GM21717 (cell line): ENCODE results near the gene BCAR3.
"Not testable (repeated sequence)": the region's sequence is repeated elsewhere in the genome, so short reads cannot be mapped to it uniquely, and the experiment has no call there.

Experiments used
- ATAC-seq: cut with Tn5 transposase; IDR thresholded peaks from one replicate; pipeline ENCODE4 v1.9.1; 2021; ENCODE audit warnings: mild to moderate bottlenecking, moderate library complexity; ENCODE audit not compliant: unreplicated experiment

Gene BCAR3

DNA sequence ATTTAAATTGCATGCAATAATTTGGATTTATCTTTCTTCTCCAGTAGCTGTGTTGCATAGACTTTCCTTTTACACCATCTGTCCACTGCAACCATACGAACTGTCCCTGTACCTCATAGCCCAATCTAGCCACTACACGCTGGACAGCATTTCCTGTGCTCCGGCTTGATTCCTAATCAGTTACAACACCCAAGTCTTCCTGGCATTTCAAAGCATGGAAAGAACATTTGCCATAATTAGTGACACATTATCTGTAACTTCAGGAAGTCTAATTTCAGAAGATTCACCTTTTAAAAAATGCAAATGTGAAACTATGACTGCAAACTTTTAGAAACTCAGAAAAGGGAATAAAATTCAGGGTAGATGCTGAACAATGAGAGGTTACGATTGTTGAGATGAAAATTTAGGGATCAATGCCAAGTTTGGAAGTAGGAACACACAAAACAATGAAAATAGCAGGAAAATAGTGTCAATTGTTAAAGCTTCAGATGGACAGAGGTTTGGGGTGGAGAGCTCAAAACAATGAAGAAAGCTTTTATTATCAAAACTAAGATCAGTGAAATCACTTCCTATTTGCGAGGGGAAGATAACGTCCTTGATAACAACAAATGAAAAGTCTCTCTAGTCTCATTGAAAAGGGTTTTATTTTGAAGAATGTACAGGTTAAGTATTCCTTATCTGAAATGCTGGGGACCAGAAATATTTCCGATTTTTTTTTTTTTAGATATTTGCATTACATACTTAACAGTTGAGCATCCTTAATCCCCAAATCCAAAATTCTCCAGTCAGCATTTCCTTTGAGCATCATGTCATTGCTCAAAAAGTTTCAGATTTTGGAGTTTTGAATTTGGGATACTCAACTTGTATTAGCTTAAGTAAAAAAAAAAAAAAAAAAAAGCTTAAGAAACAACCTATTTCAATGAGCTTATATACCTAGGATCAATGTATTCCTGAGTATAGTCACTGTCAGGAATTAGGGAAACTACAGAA is 126.5 kb downstream of the BCAR3 start:
- no peak for ATAC-seq

DNA sequence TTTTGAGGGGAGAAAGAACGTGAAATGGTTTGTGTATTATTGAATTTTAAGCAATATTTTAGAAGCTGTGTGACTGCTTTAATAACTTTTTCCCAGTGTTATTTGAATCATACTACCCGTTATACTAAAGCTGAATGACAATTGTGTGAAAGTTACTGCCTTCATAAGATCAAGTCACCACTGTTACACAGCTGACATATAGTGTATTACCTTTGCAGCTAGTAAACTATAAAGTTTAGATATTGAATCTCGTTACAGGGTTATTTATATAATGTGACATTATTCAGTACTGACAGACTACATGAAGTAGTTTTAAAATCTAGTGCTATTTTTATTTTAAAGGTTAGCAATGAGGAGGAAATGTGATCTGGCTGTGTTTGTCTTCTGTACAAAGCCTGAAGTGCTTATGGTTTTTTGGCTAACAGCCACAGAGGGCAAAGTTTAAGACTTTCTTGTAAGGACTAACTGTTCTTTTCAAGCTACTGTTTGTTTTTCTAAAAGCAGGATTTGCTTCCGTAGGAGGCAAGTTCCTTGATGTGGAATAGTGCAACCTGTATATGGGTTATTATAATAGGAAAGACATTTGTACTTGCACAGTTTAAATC is 127.6 kb downstream of the BCAR3 start:
- ATAC-seq: not testable (repeated sequence)

DNA sequence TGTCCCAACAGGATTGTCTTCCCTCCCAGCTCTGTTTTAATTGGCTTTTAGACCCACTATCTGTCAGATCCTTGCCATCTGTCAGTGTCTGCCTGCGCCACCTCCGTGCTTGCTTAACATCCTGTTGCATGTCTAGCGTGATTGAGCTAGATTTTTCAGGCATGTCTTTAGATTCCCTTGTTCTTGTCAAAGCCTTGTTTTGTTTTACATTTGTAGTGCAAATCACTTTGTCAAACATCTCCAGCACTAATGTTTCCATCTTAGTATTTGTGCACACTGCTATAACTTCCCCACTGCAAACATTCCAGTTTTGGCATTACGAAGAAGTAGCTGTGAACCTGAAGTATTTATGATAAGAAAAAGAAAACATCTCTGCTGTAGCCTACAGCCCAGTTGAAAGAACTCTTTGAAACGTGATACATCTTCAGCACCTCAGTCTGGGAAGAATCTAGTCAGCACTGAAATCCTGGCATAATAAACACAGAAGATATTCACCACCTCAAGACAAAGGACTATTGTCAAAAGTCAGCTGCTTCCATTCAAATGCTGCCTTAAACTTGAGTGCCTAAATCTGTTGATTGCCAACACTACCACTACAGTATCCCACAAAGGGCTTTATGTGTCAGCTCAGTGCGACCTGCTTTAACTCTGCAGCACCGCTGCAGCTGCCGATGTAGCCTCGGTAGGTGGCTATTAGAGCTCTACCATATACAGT is 128.7 kb downstream of the BCAR3 start:
- no peak for ATAC-seq

DNA sequence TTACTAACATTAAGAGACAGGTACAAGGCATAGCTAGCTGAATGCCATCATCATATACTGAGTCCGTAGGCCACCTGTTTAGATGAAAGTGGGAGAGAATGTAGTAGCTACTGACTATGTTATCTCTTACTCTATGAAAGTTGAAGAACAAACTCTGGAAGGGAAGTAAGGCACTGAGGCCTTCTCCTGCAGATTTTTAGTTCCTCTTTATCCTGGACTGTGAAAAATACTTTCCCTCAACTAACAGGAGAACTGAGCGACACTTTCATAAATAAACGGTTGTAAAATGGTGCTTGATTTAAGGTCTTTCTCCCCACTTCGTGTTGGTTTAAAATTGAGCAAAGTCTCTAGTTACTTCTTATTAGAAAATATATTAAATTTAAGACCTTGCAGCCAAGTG is 131.8 kb downstream of the BCAR3 start:
- ATAC-seq: no peak

DNA sequence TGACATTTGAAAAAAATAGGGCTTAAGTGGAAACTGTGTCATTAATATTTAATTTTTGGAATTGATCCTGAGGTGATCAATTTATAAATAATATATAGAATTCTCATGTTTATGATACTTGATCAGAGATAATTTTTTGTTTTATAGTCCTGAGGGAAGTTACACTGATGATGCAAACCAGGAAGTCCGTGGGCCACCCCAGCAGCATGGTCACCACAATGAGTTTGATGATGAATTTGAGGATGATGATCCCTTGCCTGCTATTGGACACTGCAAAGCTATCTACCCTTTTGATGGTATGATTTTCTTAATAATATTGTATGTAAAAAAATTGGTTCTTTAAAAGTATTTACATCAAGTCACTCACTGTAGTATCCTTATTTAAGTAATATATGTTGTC is 132.5 kb downstream of the BCAR3 start:
- no peak for ATAC-seq

DNA sequence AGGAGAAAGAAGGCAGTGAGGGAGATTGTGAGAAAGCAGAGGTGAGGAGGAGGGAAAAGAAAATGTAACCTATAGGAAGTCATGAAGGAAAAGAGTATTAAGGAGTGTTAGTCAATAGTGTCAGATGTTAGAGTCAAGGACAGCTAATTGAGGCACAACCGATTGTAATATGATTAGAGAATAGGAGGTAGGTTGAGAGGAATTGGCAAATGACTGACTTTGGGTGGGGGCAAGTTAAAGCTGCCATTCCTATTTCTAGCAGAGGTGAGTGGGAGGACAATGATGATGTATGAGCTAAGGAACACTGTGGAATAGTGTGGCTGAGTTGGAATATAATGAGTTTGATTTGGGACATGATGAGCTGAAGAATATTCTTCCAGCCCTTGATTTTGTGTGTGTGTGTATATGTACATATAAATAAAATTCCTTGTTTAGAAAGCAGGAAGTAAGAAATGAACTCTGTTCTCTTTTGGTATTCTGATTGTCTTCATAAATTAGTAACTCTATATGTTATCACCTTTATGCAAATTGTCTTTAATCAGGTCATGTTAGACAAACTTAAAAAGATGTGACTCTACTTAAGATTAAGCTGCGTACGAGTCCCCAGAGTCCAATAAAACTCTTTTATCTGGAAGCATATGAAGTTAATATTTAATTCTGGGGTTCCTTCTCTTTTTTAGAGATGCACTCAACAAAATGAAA is 135.3 kb downstream of the BCAR3 start:
- ATAC-seq: no peak

DNA sequence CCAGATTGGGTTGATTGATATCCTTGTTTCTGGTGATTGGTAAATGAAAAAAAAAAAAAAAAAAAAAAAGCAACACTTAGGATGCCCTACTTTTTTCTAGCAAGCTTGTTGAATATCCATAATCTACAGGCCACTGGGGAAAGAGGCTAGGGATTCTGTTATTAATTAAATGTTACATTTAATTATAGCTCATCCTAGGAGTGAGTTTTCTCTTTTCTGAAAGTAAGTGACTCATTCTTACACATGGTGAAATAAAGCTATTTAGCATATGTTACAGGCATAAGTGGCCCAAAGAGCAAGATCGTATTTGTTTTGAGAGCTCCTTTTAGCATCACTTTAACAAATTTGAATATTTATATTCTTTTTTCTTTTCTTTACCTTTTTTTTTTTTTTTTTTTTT is 139.2 kb downstream of the BCAR3 start:
- no peak for ATAC-seq

DNA sequence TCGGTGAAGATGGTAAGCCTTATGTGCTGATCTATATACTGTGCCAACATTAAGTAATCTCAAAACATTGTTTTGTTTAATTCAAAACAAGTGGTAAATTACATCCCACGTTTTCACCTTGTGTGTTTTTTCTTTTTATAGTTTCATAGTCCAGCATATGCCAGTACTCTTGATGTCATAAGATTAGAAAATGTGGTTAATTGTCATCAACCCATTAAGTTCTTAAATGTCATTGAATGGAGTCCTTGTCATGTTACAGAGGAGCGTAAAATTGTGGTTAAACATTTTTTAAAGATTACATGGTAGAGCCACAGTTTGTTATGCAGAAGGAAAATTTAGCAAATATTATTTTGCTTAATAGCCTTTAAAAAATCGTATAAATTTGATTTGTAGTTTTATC is 140.6 kb downstream of the BCAR3 start:
- ATAC-seq: no peak

DNA sequence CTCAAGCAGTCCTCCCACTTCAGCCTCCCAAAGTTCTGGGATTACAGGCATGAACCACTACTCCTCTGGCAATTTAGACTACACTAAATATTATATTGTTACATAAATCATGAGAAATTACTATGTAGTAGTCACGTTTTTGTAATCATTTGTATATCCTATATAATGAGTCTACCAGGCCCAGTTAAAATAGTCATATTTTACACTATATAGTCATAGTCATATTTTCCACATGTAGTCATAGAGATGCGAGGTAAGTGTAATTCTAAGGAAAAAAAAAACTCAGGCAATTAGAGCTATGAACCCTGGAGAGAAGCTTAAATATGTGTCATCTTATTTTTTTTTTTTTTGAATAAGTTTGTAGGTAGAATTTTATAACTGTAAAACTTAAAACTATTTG is 143.7 kb downstream of the BCAR3 start:
- no peak for ATAC-seq

DNA sequence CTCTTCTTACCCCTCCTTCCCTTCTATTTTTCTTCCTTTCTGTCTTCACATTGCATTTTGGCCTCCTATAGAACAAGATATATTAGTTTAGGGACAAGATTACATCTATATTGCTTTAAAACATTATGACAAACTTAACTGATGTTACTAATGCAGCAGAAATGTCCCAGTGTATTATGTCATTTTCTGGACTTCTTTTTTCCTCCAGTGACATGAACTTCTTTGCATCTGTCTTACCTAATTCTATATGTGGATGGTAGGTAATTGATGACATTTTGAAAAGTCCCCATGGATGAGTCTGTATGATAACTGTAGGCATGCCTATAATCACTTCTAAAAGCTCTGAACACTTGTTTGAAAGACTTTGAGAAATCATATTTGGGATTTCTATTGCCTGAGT is 144.2 kb downstream of the BCAR3 start:
- no peak for ATAC-seq

DNA sequence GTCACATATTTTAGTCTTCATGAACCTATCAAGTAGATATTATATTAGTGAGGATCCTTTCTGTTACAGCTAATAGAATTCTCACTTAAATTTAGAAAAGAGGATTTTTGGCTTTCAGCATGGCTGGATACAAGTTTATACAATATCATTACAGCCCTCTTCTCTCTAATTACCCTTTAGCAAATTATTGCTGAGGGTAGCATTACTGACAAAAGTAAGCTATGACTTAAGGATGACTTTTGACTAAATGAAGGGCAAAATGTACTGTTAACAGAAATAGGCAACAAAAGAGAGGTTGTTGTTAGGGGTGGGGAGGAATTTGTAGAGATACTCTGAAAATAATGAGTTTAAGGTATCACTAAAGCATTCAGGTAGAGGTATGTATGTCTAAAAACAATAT is 148.0 kb downstream of the BCAR3 start:
- ATAC-seq: no peak

DNA sequence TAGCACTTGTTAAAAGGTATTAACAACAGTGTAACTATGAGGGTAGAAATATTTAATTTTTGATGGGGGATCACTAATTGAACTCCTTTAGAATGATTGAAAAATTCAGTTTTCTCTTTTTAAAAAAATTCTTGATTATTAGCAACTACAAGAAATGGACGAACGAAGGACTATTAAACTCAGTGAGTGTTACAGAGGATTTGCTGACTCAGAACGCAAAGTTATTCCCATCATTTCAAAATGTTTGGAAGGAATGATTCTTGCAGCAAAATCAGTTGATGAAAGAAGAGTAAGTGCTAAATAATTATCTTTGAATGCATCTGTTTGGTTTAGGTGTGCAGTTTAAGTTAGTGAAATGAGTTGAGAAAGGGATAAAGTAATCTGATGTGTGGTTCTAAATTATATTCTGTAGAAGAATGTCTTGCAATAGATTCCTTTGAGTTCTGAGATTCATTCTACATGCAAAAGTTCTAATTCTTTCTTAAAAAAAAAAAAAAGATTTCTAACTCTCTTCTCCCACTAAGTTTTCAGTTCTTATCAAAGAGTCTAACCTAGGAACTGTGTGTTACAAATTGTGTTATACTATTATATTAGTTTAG is 148.8 kb downstream of the BCAR3 start:
- no peak for ATAC-seq

DNA sequence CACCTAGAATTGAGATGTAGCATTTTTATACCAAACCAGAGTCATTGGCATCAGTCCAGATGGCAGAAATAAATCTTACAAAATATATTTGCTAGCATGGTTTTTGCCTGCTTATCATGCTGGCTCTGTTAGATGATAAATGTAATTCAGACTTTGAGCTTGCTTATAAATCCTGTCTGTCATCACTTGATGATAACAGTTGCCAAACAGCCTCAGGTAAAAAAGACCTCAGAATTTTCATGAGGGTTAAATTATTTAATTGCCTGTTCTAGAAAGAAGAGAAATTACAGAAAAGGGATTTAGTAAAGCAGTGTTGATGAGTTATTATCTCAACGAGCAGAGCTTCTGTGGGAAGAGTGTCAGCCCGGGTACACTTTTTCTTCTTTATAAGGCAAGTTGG is 150.4 kb downstream of the BCAR3 start:
- ATAC-seq: no peak

DNA sequence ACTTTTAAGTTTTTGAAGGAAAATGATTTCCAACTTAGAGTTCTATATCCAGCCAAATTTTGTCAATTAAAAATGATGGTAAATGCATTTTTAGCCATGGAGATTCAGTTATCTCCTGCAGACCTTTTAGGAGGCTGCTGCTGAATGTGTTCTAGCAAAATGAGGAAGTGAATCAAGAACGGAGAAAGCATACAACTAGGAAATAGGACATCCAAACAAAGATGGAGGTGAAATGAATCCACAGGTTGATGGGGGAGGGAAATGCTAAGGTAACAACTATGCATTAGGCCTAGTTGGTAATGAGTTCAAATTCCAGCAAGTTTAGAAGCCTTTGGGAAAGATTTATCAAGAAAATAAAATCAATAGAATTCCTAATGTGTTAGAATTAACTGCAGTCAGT is 153.2 kb downstream of the BCAR3 start:
- ATAC-seq: no peak

DNA sequence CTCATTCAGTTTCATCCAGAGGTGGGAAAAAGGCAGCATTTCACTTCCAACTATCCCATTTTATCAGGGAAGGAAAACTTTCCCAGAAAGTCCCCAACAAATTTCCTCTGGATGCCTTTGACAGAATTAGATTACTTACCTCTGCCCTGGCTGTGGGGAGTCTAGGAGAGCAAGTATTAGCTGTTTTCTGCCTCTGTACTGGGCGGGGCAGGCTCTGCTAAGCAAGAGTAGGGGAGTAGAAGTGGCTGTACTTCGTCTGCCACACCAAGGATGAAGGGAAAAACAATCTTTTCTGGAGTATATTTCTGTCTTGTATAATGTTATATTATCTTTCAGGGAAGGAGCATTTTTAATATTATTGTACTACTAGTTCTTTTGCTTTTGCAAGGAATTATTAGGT is 155.2 kb downstream of the BCAR3 start:
- ATAC-seq: no peak

DNA sequence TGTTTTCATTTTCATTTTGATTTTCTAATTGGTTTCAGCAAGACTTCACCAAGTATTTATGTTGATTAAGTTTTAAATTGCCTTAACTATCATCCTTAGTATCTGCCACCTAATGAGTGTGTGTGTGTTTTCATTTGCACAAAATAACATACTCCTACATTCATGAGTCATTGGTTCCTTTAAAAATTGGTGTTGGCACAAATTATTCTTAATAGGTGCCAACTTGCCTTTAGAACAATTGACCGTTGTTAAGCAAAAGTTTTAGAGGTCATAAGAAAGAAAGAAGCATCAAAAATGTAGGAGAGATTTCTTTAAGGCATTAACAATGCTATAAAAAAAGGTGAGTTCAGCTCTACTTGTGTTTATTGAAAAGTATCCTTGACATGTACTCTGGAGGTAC is 156.2 kb downstream of the BCAR3 start:
- ATAC-seq: no peak

DNA sequence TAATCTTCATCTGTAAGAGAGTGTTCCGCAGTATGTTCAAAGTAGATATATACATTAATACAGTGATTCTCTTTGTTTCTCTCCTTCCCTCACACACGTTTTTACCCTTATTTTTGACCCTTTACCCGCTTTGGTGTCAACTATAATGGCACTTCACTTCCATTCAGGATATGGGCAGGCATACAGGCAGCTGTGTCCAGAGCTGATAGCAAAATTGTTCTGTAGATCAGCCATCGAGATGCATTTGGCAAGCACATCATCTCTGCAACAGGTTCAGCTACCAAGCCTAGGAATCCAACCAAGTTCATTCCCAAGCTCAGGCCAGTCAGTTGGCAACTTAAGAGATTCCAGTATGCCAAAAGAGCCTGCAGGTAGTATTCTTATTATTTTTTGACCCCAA is 158.9 kb downstream of the BCAR3 start:
- ATAC-seq: no peak

DNA sequence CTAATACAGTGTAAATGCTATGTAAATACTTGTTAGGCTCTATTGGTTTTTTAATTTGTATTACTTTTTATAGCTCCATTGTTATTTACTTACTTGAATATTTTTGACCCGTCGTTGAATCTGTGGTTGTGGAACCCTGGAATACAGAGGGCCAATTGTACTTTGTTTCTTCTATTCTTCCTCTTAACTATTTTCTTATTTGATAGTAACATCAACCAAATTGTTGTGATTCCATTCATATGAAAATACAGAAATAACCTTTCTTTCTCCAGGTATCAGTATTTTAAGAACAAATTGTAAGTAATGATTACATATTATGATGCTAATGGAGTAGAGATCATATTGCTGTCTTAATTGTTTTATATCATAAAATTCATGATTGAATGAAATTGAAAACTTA is 160.0 kb downstream of the BCAR3 start:
- no peak for ATAC-seq

DNA sequence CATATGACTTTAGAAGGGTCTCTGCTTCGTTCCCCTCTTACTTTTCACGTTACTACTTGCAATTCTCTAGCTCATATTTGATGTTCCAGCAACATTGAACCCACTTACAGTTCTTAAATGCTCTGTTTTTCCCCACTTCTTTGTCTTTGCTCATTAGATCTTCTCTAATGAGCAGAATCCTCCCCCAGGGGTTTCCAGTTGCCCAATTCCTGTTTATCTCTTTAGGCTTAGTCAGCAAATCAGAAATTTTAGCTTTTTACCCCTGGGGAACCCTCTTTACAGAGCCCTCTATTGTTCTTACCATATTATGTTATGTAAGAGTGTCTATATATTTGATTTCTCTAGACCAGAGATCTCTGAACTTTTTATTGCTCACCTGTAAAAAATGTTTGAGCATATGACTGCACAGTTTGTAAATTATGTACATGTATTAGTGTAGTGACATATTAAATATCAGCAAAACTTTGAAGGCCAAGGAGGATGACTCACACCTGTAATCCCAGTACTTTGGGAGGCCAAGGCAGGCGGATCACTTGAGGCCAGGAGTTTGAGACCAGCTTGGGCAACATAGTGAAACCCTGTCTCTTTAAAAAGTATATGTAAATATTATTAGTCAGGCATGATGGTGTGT is 162.3 kb downstream of the BCAR3 start:
- ATAC-seq: no peak

DNA sequence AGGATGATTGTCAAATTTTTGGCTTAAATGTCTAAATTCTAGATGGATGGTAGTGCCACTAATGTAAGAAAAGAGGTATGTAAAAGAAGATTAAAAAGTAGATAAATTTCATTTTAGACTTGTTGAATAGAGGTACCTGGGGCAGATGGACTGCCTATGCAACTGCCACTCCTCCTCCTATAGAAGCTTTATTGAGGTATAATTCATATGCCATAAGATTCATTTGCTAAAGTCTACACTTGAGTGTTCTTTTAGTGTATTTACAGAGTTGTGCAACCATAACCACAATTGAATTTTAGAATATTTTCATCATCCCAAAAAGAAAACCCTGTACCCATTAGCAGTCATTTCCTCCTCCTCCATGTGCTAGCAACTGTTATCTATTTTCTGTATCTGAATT is 163.1 kb downstream of the BCAR3 start:
- no peak for ATAC-seq
